Brain microvascular endothelial cell (primary cell): ENCODE measurements around the gene RNF31.

Source experiments
- DNase-seq: peaks from one replicate; pipeline ENCODE4 v3.0.0-alpha.2; 2020
- H3K27ac ChIP-seq: fragments of 250-450 bp; sonication (Bioruptor Pico); 2 replicates; pipeline ENCODE4 v1.5.1; 2020; ENCODE audit warnings: mild to moderate bottlenecking, moderate library complexity
- H3K27me3 ChIP-seq: fragments of 250-450 bp; sonication (Bioruptor Pico); replicated peaks from 2 replicates; pipeline ENCODE4 v1.5.1; 2020; ENCODE audit warnings: mild to moderate bottlenecking
- H3K36me3 ChIP-seq: fragments of 250-450 bp; sonication (Bioruptor Pico); replicated peaks from 2 replicates; pipeline ENCODE4 v1.5.1; 2020; ENCODE audit warnings: mild to moderate bottlenecking
- H3K4me3 ChIP-seq: 2 replicates; pipeline ENCODE4 v1.5.1; 2011; ENCODE audit warnings: low read depth, mild to moderate bottlenecking, control low read depth, low read length, moderate library complexity
- in situ Hi-C: cut with HindIII; loops from 2 replicates; pipeline ENCODE4 v1.10.0; 2017; ENCODE audit warnings: low sequenced_read_pairs, low pct_ligation_motif_present
- TF ChIP-seq, protein P1 (sequence below): IDR thresholded peaks from 2 replicates; pipeline ENCODE4 v1.5.1; 2011; ENCODE audit warnings: low read depth, mild to moderate bottlenecking, moderate library complexity, low read length, control low read depth, inconsistent platforms; ENCODE audit errors: missing control alignments

Gene RNF31

DNA sequence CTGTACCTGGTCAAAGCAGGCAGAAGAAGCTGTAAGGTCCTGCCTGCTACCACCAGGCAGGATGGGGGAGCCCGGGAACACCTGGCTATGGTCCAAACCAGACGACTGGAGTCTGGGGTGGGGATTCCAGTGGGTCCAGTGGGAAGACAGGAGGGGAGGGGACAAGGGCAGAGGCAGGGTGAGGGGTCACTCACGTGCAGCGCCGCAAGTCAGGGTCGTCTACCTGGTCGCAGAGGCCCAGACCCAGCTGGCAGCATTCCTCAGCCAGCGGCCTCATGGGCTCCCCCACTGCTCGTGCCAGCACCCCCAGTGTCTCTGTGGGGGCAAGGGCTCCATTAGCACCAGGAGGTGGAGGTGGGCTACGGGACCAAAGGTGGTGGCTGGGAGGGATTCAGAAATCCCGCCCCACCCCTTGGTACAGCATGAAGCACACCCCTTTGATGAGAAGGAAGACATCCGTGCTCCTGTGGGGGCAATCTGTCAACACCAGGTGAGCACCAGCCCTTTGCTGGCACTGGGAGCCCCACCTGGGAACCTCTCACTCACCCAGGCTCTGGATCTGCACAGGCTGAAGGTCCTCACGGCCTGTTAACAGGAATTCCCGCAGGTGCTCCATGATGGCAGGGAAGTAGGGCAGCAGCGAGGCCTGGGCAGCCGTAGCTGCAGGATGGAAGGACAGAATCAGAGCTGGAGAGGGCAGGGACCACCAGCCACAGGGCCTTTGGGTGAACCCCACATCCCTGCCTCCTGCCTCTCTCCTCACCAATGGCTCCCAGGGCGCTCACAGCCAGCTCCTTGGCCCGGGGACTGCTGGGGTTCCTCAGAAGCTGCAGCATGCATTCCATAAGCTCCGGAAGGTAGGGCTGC is 37.0 kb downstream of the RNF31 start:
- in situ Hi-C loops, result no loop called here
- no peak for DNase-seq
- peaks cover 69% of the 10 kb centered on the region for H3K36me3 ChIP-seq

DNA sequence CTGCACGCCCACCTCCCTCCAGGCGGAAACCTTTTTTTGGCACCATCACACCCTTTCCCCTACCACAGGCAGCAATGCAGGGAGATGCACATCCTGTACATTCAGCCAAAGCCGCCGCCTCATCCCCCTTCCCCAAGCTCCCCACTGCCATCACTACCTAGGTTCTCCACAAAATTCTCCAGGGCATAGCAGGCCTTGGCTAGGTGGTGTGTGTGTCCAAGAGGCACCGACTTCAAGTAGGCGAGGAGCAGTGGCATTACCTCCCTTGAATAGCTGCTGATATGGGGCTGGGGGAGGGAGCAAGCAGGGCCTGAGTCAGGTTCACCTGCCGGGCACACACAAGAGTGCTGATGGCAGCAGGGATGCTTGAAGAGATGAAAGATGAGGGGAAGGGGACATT is 37.7 kb downstream of the RNF31 start:
- H3K4me3 ChIP-seq, result no peak overlapping the region
- H3K27me3 ChIP-seq, result no peaks in the 10 kb centered on the region
- TF ChIP-seq, protein P1, sequence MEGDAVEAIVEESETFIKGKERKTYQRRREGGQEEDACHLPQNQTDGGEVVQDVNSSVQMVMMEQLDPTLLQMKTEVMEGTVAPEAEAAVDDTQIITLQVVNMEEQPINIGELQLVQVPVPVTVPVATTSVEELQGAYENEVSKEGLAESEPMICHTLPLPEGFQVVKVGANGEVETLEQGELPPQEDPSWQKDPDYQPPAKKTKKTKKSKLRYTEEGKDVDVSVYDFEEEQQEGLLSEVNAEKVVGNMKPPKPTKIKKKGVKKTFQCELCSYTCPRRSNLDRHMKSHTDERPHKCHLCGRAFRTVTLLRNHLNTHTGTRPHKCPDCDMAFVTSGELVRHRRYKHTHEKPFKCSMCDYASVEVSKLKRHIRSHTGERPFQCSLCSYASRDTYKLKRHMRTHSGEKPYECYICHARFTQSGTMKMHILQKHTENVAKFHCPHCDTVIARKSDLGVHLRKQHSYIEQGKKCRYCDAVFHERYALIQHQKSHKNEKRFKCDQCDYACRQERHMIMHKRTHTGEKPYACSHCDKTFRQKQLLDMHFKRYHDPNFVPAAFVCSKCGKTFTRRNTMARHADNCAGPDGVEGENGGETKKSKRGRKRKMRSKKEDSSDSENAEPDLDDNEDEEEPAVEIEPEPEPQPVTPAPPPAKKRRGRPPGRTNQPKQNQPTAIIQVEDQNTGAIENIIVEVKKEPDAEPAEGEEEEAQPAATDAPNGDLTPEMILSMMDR, result no peak
- DNase-seq, result no peak
- in situ Hi-C loops, result no loop called here
- no peak overlapping the region for H3K27ac ChIP-seq
- peaks cover 62% of the 10 kb centered on the region for H3K36me3 ChIP-seq

More for the DNA sequence above, 37.0 kb downstream of the RNF31 start:
- no peak overlapping the region for H3K27ac ChIP-seq
- no peak overlapping the region for H3K4me3 ChIP-seq
- TF ChIP-seq, protein P1, result no peak
- H3K27me3 ChIP-seq, result no peaks in the 10 kb centered on the region

DNA sequence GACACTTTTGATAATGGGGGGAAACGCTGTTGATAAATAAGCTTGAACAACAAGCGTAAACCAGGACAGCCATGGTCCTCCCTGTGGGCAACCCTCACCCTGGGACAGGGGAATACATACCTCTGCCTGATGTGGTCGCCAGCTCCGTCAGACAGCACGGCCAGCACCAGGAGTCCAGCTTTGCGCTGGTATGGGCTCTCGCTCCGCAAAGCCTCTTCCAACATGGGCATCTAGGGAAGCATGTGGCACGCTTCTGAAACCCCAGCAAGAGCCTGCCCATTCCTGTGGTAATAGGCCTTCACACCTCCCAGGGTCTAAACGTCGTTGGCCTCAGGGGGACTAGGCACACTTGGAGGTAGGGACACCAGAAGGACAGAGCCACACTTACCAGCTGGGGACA is 38.4 kb downstream of the RNF31 start:
- H3K36me3 ChIP-seq, result peaks cover 60% of the 10 kb centered on the region

DNA sequence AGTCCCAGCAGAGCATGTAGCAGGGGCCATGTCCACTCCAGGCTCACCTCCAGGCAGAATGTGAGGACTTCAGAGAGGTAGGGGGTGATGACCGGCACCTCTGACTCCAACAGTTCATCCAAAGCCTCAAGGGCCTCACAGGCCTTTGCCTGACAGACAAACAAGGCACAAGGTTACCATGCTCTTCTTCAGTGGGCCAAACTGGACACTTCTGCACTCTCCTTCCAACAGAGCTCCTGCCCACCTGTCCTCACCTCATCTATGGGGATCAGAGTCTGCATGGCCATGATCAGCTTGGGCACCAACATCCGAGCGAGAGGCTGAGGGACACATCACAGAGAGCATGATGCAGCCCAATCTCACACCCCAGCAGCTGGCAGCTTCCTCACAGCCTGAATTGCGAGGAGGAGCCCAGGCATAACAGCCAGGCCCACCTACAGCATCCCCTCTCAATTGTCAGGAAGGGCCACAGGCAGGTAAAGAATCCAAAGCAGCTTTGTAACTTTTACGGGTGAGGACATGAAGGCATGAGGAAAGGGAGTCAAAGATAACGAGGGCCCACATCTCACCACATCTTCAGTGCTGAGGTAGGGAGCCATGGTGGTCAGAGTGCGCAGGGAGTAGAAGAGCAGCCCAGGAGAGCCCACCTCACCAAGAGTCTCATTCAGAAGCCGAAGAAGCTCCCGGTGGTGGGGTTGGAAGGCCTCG is 39.7 kb downstream of the RNF31 start:
- Histone ChIP-seq H3K36me3 (peaks cover 51% of the 10 kb centered on the region), H3K27ac (no peak overlapping the region), H3K4me3 (no peak overlapping the region), H3K27me3 (no peaks in the 10 kb centered on the region)
- TF ChIP-seq, protein P1, result no peak
- DNase-seq, result no peak
- in situ Hi-C loops, result no loop called here

More for the DNA sequence above, 38.4 kb downstream of the RNF31 start:
- Histone ChIP-seq H3K4me3 (no peak overlapping the region), H3K27ac (no peak overlapping the region), H3K27me3 (no peaks in the 10 kb centered on the region)
- no peak for DNase-seq
- in situ Hi-C loops, result no loop called here
- TF ChIP-seq, protein P1, result no peak

DNA sequence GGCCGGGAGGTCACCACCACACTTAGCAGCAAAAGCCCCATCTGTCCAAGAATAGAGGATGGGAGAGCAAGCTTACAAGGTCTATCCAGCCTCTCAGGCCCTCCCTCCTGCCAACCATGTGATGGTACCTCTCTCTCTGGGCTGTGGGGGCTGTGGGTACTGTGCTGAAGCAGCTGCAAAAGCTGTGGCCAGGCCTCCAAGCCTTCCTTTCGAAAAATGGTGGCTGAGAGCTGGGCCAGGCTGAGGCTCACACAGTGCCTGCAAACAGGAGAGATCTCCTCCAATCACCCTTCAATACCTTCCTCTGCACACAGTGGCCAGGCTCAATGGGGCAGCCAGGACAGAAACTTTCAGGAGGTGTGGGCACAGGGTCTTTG is 40.2 kb downstream of the RNF31 start:
- H3K36me3 ChIP-seq, result peaks cover 51% of the 10 kb centered on the region
- TF ChIP-seq, protein P1, result no peak
- H3K27ac ChIP-seq, result no peak overlapping the region
- DNase-seq, result no peak
- in situ Hi-C loops, result no loop called here
- peak overlapping the region; percentile 86 for H3K4me3 ChIP-seq
- no peaks in the 10 kb centered on the region for H3K27me3 ChIP-seq
